ENCODE data around the gene A4GALT.
"Not testable (repeated sequence)": the region's sequence is repeated elsewhere in the genome, so short reads cannot be mapped to it uniquely, and the experiment has no call there.

The A4GALT gene

DNA sequence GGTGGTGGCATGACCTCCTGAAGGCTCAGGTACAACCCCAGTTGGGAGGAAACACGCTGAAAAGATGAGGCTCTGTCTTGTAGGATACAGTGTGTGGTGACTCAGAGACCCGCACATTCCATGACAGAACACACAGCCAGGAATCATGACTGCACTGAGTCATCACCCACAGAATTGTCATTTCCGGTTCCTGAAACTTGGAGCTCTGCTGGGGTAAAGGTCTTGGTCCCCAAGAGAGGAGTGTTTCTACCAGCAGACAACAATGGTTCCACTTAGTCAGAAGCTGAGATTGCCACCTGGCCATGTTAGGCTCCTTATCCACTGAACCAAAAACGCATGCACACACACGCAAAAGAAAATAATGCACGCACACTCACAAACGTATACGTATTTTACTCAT is 40.0 kb downstream of the A4GALT start:
- CTCF ChIA-PET, result interaction anchor here (0.8 kb wide), 2 partner anchors 19 to 59 kb away, joined by 3 to 4 read pairs; no protein-coding TSS in a partner anchor
- no peak overlapping the region for H3K4me3 ChIP-seq (ENCODE audit: low read depth, low read length)
- POLR2A ChIA-PET, result interaction anchor here (1.1 kb wide), 1 partner anchor 65 kb away, joined by 4 read pairs; no protein-coding TSS in a partner anchor
- DNase-seq (ENCODE audit: low read depth, low spot score), result no peak
- TF ChIP-seq CTCF (IDR thresholded peaks at IDR 0.05; ENCODE audit: insufficient read depth, low read length, missing control alignments), result no peak

- DNase-seq (ENCODE audit: low read depth, low spot score), result no peak
- ChIA-PET CTCF (interaction anchor here (1.2 to 1.8 kb wide), 2 partner anchors 11 to 17 kb away, joined by 3 to 6 read pairs; no protein-coding TSS in a partner anchor), POLR2A (no interaction called here)
- TF ChIP-seq CTCF (IDR thresholded peaks at IDR 0.05; ENCODE audit: insufficient read depth, low read length, missing control alignments), result no peak
- no peak overlapping the region for H3K4me3 ChIP-seq (ENCODE audit: low read depth, low read length)
Observed at GRCh38 chr22:42679691-42680090, 41.0 kb downstream of the A4GALT start.

- ChIA-PET CTCF (interaction anchor here (1.2 to 1.8 kb wide), 2 partner anchors 10 to 16 kb away, joined by 3 to 6 read pairs; no protein-coding TSS in a partner anchor), POLR2A (no interaction called here)
- no peak for TF ChIP-seq CTCF (IDR thresholded peaks at IDR 0.05; ENCODE audit: insufficient read depth, low read length, missing control alignments)
- no peak overlapping the region for H3K4me3 ChIP-seq (ENCODE audit: low read depth, low read length)
- no peak for DNase-seq (ENCODE audit: low read depth, low spot score)
Observed at GRCh38 chr22:42678894-42679293, 41.8 kb downstream of the A4GALT start.

- H3K4me3 ChIP-seq (ENCODE audit: low read depth, low read length); DNase-seq (ENCODE audit: low read depth, low spot score); POLR2A ChIA-PET: not testable (repeated sequence)
- CTCF ChIA-PET, result interaction anchor here (1.8 kb wide), 1 partner anchor 15 kb away, joined by 6 read pairs; no protein-coding TSS in a partner anchor
Observed at GRCh38 chr22:42677936-42678335, 42.7 kb downstream of the A4GALT start.

DNA sequence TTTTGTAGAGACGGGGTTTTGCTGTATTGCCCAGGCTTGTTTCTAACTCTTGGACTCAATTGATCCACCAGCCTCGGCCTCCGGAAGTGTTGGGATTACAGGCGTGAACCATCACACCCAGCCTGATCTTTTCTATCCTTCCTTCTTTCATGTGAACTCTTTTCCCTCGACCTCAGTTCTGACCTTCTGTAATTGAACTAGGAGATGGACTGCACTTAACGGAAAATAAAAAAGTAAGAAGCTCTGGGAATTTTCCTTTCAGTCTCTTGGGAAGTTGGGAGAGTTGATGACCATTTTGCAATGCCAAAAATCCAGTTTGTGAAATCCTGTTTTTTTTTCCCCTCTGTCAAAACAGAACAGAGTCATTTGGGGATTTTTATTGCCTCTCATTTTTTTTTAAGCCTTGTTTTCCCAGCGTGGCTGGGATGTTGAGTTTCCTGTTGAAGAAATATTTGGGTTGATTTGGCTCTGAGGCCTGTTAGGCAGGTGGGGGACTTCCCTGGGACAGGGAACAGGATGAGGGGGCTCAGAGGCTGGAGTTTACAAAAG is 44.5 kb downstream of the A4GALT start:
- no peak overlapping the region for H3K4me3 ChIP-seq (ENCODE audit: low read depth, low read length)
- POLR2A ChIA-PET, result no interaction called here
- CTCF ChIA-PET, result interaction anchor here (2.5 kb wide), 1 partner anchor 13 kb away, joined by 13 read pairs; no protein-coding TSS in a partner anchor
- no peak for DNase-seq (ENCODE audit: low read depth, low spot score)
- no peak for TF ChIP-seq CTCF (IDR thresholded peaks at IDR 0.05; ENCODE audit: insufficient read depth, low read length, missing control alignments)

DNA sequence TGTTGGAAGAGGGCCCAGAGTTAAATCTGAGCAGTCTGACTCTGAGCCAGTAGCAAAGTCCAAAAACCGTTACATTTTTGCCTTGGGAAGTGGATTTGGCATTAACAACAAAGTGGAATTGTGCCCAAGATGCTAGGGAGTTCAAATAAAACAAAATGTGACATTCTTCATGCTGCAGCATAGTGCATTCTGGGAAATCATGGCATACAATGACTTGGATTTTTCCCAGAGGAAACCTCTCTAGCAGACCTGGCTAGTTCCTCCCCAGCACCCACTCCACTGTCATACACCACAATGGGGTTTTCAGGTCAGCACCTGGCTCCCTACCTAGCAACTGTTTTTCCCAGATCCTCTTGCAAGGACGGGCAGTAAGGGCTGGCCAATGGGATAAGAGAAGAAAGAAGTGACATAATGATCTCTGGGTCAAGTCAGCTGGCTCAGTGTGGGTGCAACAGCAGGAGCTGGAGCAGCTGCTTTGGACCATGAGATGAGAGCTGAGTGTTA is 46.7 kb downstream of the A4GALT start:
- H3K4me3 ChIP-seq (ENCODE audit: low read depth, low read length), result no peak overlapping the region
- no peak for TF ChIP-seq CTCF (IDR thresholded peaks at IDR 0.05; ENCODE audit: insufficient read depth, low read length, missing control alignments)
- ChIA-PET CTCF (interaction anchor here (1.5 to 2.5 kb wide), 2 partner anchors 11 to 147 kb away, joined by 5 to 13 read pairs; no protein-coding TSS in a partner anchor), POLR2A (no interaction called here)
- no peak for DNase-seq (ENCODE audit: low read depth, low spot score)

GRCh38 chr22:42673071-42673470 is 47.6 kb downstream of the A4GALT start:
- DNase-seq (ENCODE audit: low read depth, low spot score); H3K4me3 ChIP-seq (ENCODE audit: low read depth, low read length); POLR2A ChIA-PET: not testable (repeated sequence)
- CTCF ChIA-PET, result interaction anchor here (1.3 to 1.5 kb wide), 3 partner anchors 10 to 148 kb away, joined by 4 to 5 read pairs (median 4); no protein-coding TSS in a partner anchor

All from AG04449 (cell line).